Measurements from ENCODE around the gene CRADD. TPM values are rescaled to one million over a fixed set of nuclear protein-coding genes. Genes with fewer than 3 reads are reported as not detected.

The CRADD gene
- polyA plus RNA-seq, 1 of the 3 experiments (the other 2 are of a cell fraction): 13.6 TPM

GRCh38 chr12:93833946-93834345, 156.8 kb downstream of the CRADD start:
- POLR2A ChIA-PET: no interaction called here
- Histone ChIP-seq H3K27ac (ENCODE audit: low read depth in 2 of 2, low read length in 1 of 2) (no peak overlapping the region), H3K27me3 (ENCODE audit: insufficient read depth) (no peaks in the 10 kb centered on the region), H3K4me1 (ENCODE audit: control insufficient read depth in 1 of 2, insufficient read depth in 2 of 2, low read depth in 1 of 2, low read length in 1 of 2) (peaks cover 0 to 11% of the 10 kb centered on the region in 2 experiments; a peak in 2 of 4 replicates), H3K4me2 (no peak overlapping the region), H3K4me3 (ENCODE audit: low read depth in 2 of 2, low read length in 1 of 2) (no peak overlapping the region), H3K79me2 (ENCODE audit: insufficient read depth) (no peaks in the 10 kb centered on the region), H2AFZ (ENCODE audit: low read depth) (no peak overlapping the region), H3K9me3 (no peaks in the 10 kb centered on the region), H3F3A (replicated peaks; ENCODE audit: insufficient read depth) (no peaks in the 10 kb centered on the region), H3K36me3 (replicated peaks in 1 of 2; ENCODE audit: control insufficient read depth in 1 of 2, insufficient read depth in 2 of 2, low read length in 1 of 2) (no peaks in the 10 kb centered on the region), H4K20me1 (ENCODE audit: insufficient read depth) (no peaks in the 10 kb centered on the region), H3K9ac (no peak overlapping the region), H3K9me2 (no peaks in the 10 kb centered on the region)
- TF ChIP-seq TAF1 (IDR thresholded peaks at IDR 0.05; ENCODE audit: borderline replicate concordance, low read depth, low read length) (no peak), NFIC (IDR thresholded peaks at IDR 0.05; ENCODE audit: borderline replicate concordance) (no peak), NRF1 (IDR thresholded peaks at IDR 0.05; ENCODE audit: low read depth, low read length) (no peak), USF2 (IDR thresholded peaks at IDR 0.05; ENCODE audit: borderline replicate concordance, low read depth, low read length) (no peak), CHD2 (IDR thresholded peaks at IDR 0.05; ENCODE audit: low read length, partially characterized antibody) (no peak), MEF2A (IDR thresholded peaks at IDR 0.05; ENCODE audit: borderline replicate concordance, low read depth) (no peak), FOSL2 (IDR thresholded peaks at IDR 0.05; ENCODE audit: borderline replicate concordance, low read depth) (no peak), EP300 (IDR thresholded peaks at IDR 0.05; ENCODE audit: borderline replicate concordance in 1 of 2, low read depth in 1 of 2, low read length in 1 of 2) (no peak), SIN3A (IDR thresholded peaks at IDR 0.05; ENCODE audit: borderline replicate concordance, low read depth, low read length) (no peak), TEAD4 (IDR thresholded peaks at IDR 0.05; ENCODE audit: borderline replicate concordance, insufficient read depth) (no peak), TCF12 (IDR thresholded peaks at IDR 0.05) (no peak), EZH2phosphoT487 (IDR thresholded peaks at IDR 0.05; ENCODE audit: borderline replicate concordance, low read depth) (no peak), RAD21 (IDR thresholded peaks at IDR 0.05; ENCODE audit: low read length) (no peak)
- TF ChIP-seq, protein P1, sequence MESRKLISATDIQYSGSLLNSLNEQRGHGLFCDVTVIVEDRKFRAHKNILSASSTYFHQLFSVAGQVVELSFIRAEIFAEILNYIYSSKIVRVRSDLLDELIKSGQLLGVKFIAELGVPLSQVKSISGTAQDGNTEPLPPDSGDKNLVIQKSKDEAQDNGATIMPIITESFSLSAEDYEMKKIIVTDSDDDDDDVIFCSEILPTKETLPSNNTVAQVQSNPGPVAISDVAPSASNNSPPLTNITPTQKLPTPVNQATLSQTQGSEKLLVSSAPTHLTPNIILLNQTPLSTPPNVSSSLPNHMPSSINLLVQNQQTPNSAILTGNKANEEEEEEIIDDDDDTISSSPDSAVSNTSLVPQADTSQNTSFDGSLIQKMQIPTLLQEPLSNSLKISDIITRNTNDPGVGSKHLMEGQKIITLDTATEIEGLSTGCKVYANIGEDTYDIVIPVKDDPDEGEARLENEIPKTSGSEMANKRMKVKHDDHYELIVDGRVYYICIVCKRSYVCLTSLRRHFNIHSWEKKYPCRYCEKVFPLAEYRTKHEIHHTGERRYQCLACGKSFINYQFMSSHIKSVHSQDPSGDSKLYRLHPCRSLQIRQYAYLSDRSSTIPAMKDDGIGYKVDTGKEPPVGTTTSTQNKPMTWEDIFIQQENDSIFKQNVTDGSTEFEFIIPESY (IDR thresholded peaks at IDR 0.05; ENCODE audit: borderline replicate concordance, low read depth): no peak
- TF ChIP-seq, protein P2, sequence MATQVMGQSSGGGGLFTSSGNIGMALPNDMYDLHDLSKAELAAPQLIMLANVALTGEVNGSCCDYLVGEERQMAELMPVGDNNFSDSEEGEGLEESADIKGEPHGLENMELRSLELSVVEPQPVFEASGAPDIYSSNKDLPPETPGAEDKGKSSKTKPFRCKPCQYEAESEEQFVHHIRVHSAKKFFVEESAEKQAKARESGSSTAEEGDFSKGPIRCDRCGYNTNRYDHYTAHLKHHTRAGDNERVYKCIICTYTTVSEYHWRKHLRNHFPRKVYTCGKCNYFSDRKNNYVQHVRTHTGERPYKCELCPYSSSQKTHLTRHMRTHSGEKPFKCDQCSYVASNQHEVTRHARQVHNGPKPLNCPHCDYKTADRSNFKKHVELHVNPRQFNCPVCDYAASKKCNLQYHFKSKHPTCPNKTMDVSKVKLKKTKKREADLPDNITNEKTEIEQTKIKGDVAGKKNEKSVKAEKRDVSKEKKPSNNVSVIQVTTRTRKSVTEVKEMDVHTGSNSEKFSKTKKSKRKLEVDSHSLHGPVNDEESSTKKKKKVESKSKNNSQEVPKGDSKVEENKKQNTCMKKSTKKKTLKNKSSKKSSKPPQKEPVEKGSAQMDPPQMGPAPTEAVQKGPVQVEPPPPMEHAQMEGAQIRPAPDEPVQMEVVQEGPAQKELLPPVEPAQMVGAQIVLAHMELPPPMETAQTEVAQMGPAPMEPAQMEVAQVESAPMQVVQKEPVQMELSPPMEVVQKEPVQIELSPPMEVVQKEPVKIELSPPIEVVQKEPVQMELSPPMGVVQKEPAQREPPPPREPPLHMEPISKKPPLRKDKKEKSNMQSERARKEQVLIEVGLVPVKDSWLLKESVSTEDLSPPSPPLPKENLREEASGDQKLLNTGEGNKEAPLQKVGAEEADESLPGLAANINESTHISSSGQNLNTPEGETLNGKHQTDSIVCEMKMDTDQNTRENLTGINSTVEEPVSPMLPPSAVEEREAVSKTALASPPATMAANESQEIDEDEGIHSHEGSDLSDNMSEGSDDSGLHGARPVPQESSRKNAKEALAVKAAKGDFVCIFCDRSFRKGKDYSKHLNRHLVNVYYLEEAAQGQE (IDR thresholded peaks at IDR 0.05; ENCODE audit: low read depth, low read length): no peak
- TF ChIP-seq, protein P3, sequence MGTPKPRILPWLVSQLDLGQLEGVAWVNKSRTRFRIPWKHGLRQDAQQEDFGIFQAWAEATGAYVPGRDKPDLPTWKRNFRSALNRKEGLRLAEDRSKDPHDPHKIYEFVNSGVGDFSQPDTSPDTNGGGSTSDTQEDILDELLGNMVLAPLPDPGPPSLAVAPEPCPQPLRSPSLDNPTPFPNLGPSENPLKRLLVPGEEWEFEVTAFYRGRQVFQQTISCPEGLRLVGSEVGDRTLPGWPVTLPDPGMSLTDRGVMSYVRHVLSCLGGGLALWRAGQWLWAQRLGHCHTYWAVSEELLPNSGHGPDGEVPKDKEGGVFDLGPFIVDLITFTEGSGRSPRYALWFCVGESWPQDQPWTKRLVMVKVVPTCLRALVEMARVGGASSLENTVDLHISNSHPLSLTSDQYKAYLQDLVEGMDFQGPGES (IDR thresholded peaks at IDR 0.05; ENCODE audit: low read depth, low read length): no peak
- CTCF ChIA-PET: interaction anchor here (0.6 to 1.3 kb wide), 2 partner anchors 8 to 66 kb away, joined by 3 to 5 read pairs; no protein-coding TSS in a partner anchor
- WGBS (ENCODE audit: low lambda C conversion rate): 89% methylated on average over 6 of the region's 6 CpGs
- no peak for DNase-seq
